GM18499 (cell line): Measurements from ENCODE around the gene NEAT1.

Experiments
- ATAC-seq: cut with Tn5 transposase; IDR thresholded peaks from one replicate; pipeline ENCODE4 v1.9.1; 2021; ENCODE audit warnings: moderate number of reproducible peaks; ENCODE audit not compliant: insufficient read depth, unreplicated experiment

The NEAT1 gene

GRCh38 chr11:65422633-65423515 is at the start of gene NEAT1:
TSS of gene NEAT1 (plus strand) at chr11:65422798.
- ATAC-seq, result no peak

GRCh38 chr11:65373839-65374580 is 48.6 kb upstream of the NEAT1 start:
- no peak for ATAC-seq

GRCh38 chr11:65375012-65375411 is 47.6 kb upstream of the NEAT1 start:
- ATAC-seq, result no peak

- ATAC-seq, result no peak
These were observed 46.4 kb upstream of the NEAT1 start for GRCh38 chr11:65376138-65376713.

GRCh38 chr11:65377036-65377435 is 45.6 kb upstream of the NEAT1 start:
- ATAC-seq, result no peak

GRCh38 chr11:65377777-65378176 is 44.8 kb upstream of the NEAT1 start:
- no peak for ATAC-seq

- no peak for ATAC-seq
These were observed 44.2 kb upstream of the NEAT1 start for GRCh38 chr11:65378208-65378927.

- no peak for ATAC-seq
These were observed 43.5 kb upstream of the NEAT1 start for GRCh38 chr11:65378928-65379638.

GRCh38 chr11:65379698-65380459 is 42.7 kb upstream of the NEAT1 start:
- no peak for ATAC-seq

- ATAC-seq, result no peak
These were observed 42.0 kb upstream of the NEAT1 start for GRCh38 chr11:65380460-65381119.

GRCh38 chr11:65381716-65382032 is 40.9 kb upstream of the NEAT1 start:
- ATAC-seq, result no peak

GRCh38 chr11:65382033-65382803 is 40.4 kb upstream of the NEAT1 start, which contains the start of gene SLC25A45:
TSS of gene SLC25A45 (minus strand) at chr11:65382646. CDS start at chr11:65381951, 695 bp downstream.
- no peak for ATAC-seq

GRCh38 chr11:65382804-65383368 is 39.7 kb upstream of the NEAT1 start:
- ATAC-seq, result no peak

- no peak for ATAC-seq
These were observed 38.8 kb upstream of the NEAT1 start for GRCh38 chr11:65383778-65384177.

- no peak for ATAC-seq
These were observed 38.2 kb upstream of the NEAT1 start for GRCh38 chr11:65384301-65384889.

- no peak for ATAC-seq
These were observed 36.1 kb upstream of the NEAT1 start, which contains the start of gene FRMD8 for GRCh38 chr11:65386307-65387140. TSS of gene FRMD8 (plus strand) at chr11:65386637. CDS start at chr11:65387037, 400 bp downstream.
